Prostate gland (tissue), 2 donors: ENCODE results near the gene KLRF2.

Source experiments
- CTCF ChIP-seq, 4 experiments: fragments of 200-600 bp in 2 of 4; fragments of 450-650 bp in 2 of 4; sonication (generic) in 2 of 4; IDR thresholded peaks; 1 replicate in 3 of 4; 2 replicates in 1 of 4; pipeline ENCODE4 v1.5.1; 2016 to 2019; ENCODE audit warnings: antibody characterized with exemption in 4 of 4, mild to moderate bottlenecking in 2 of 4, moderate library complexity in 2 of 4
- POLR2A ChIP-seq: fragments of 450-650 bp; IDR thresholded peaks from one replicate; pipeline ENCODE4 v1.6.1; 2016; ENCODE audit warnings: antibody characterized with exemption, mild to moderate bottlenecking
- POLR2AphosphoS5 ChIP-seq: sonication (generic); formaldehyde crosslinking; IDR thresholded peaks from one replicate; pipeline ENCODE4 v1.6.1; 2017; ENCODE audit warnings: antibody characterized with exemption

- TF ChIP-seq CTCF (IDR thresholded peaks at IDR 0.05), result no peak
- TF ChIP-seq POLR2AphosphoS5, result no peak
- no peak for TF ChIP-seq POLR2A
These were observed 41.1 kb downstream of the KLRF2 start for GRCh38 chr12:9922429-9922828.
